Stimulated activated CD8-positive, alpha-beta memory T cell treated with anti-CD3 and anti-CD28 coated beads, Interleukin-15, amount 100 ng/mL, for 4 hours (primary cell): ENCODE data around the gene SLC6A17.
A peak's percentile ranks its signal among the peaks of the same experiment; 100 is the strongest.

Source experiments
- DNase-seq, 2 donors: peaks; one replicate each; pipeline ENCODE4 v3.0.0-alpha.2; 2020; ENCODE audit warnings: low read depth in 2 of 2

Gene SLC6A17

GRCh38 chr1:110150330-110151174 lies at the start of gene SLC6A17:
SLC6A17 (plus strand) TSS chr1:110150494; CDS start chr1:110166930, 16,436 bp downstream.
- DNase-seq, result no peak

GRCh38 chr1:110102081-110102480 lies 48.2 kb upstream of the SLC6A17 start:
- no peak for DNase-seq

GRCh38 chr1:110106013-110106941 lies 44.0 kb upstream of the SLC6A17 start:
- peak in 1 of 2 donors; percentile 5 for DNase-seq

GRCh38 chr1:110107867-110108469 lies 42.3 kb upstream of the SLC6A17 start:
- no peak for DNase-seq

- no peak for DNase-seq
Measured at GRCh38 chr1:110111081-110111480, 39.2 kb upstream of the SLC6A17 start.

GRCh38 chr1:110112143-110112542 lies 38.2 kb upstream of the SLC6A17 start, which contains the start of gene UBL4B:
UBL4B (plus strand) TSS chr1:110112443; CDS start chr1:110112535, 92 bp downstream.
- DNase-seq, result no peak

- DNase-seq, result no peak
Measured at GRCh38 chr1:110112656-110113055, 37.6 kb upstream of the SLC6A17 start.

GRCh38 chr1:110113551-110113950 lies 36.7 kb upstream of the SLC6A17 start:
- DNase-seq, result no peak

GRCh38 chr1:110114173-110114572 lies 36.1 kb upstream of the SLC6A17 start:
- DNase-seq, result no peak

- DNase-seq, result no peak
Measured at GRCh38 chr1:110114784-110115183, 35.5 kb upstream of the SLC6A17 start.

GRCh38 chr1:110118636-110119396 lies 31.5 kb upstream of the SLC6A17 start:
- peak in 1 of 2 donors; percentile 5 for DNase-seq

- DNase-seq, result no peak
Measured at GRCh38 chr1:110119843-110120242, 30.5 kb upstream of the SLC6A17 start.

- no peak for DNase-seq
Measured at GRCh38 chr1:110120960-110121561, 29.2 kb upstream of the SLC6A17 start.

- DNase-seq, result no peak
Measured at GRCh38 chr1:110123224-110123623, 27.1 kb upstream of the SLC6A17 start.

GRCh38 chr1:110125810-110126209 lies 24.5 kb upstream of the SLC6A17 start:
- no peak for DNase-seq

GRCh38 chr1:110130113-110130591 lies 20.1 kb upstream of the SLC6A17 start:
- DNase-seq, result no peak

- DNase-seq, result no peak
Measured at GRCh38 chr1:110130989-110131388, 19.3 kb upstream of the SLC6A17 start.

- DNase-seq, result no peak
Measured at GRCh38 chr1:110132682-110133081, 17.6 kb upstream of the SLC6A17 start.

GRCh38 chr1:110133436-110133835 lies 16.9 kb upstream of the SLC6A17 start:
- DNase-seq, result no peak

GRCh38 chr1:110134050-110134595 lies 16.2 kb upstream of the SLC6A17 start:
- DNase-seq, result no peak
